ENCODE results near the gene KRTAP5-8. TPM values are rescaled to one million over a fixed set of nuclear protein-coding genes. Genes with fewer than 3 reads are reported as not detected.
"Not testable (repeated sequence)": the region's sequence is repeated elsewhere in the genome, so short reads cannot be mapped to it uniquely, and the experiment has no call there.

KRTAP5-8 gene
- total and polyA plus RNA-seq, 2 donors (not counting 3 experiments of a cell fraction or from before 2014, with no cell fraction given), result 0.17 TPM; not detected in 1

DNA sequence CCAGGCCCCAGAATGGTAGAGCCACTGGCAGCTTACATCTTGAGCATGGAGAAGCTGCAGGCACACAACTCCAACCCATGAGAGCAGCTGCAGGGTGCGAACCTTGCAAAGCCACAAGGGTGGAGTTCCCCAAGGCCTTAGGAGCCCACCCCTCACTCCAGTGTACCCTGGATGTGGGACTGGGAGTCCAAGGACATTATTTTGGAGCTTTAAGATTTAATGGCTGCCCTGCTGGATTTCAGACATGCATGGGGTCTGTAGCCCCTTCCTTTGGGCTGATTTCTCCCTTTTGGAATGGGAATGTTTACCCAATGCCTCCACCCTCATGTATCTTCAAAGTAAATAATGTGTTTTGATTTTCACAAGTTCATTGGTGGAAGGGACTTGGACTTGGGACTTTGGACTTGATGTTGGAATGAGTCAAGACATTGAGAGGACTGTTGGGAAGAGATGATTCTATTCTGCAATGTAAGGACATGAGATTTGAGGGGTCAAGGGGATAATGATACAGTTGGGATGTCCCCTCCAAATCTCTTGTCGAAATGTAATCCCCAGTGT is 11.8 kb upstream of the KRTAP5-8 start:
- H2AFZ ChIP-seq (ENCODE audit: low read depth, low read length), result no peak overlapping the region
- POLR2A ChIA-PET, result no interaction called here
- dilution Hi-C loops (cut with MboI; ENCODE audit: extremely low pct_ligation_motif_present, low sequenced_read_pairs), result no loop called here
- H3K27ac ChIP-seq (ENCODE audit: insufficient read depth, low read depth, low read length), result no peak overlapping the region
- CTCF ChIA-PET, result interaction anchor here (1.3 kb wide), 2 partner anchors 20 to 37 kb away, joined by 3 read pairs; no protein-coding TSS in a partner anchor
- DNase-seq (ENCODE audit: low read depth, low spot score) (no peak), FAIRE-seq (no peak)
- H3K79me2 ChIP-seq (ENCODE audit: control insufficient read depth, insufficient read depth, low read length), result no peaks in the 10 kb centered on the region
- H4K20me1 ChIP-seq (replicated peaks; ENCODE audit: control insufficient read depth, extremely low read depth, insufficient read depth, low read length), result no peaks in the 10 kb centered on the region
- no peaks in the 10 kb centered on the region for H3K9me1 ChIP-seq (replicated peaks; ENCODE audit: control insufficient read depth, extremely low read depth, insufficient read depth, low read length)
- H3K27me3 ChIP-seq (ENCODE audit: control insufficient read depth in 2 of 2, insufficient read depth in 2 of 2, low read length in 2 of 2), result no peaks in the 10 kb centered on the region
- H3K4me1 ChIP-seq (ENCODE audit: control insufficient read depth, extremely low read depth, insufficient read depth, low read length), result no peaks in the 10 kb centered on the region
- no TSS peak for BruUV-seq (replicated peaks)
- no peak overlapping the region for H3K4me2 ChIP-seq (ENCODE audit: insufficient read depth, low read length)
- intact Hi-C loops (cut with micrococcal nuclease), result no loop called here
- H3K4me3 ChIP-seq (replicated peaks in 1 of 3; ENCODE audit: insufficient read depth in 1 of 3, low read depth in 1 of 3, low read length in 3 of 3), result no peak overlapping the region
- H3K9ac ChIP-seq (replicated peaks; ENCODE audit: extremely low read depth, insufficient read depth, low read length), result no peak overlapping the region
- no peaks in the 10 kb centered on the region for H3K36me3 ChIP-seq (ENCODE audit: control insufficient read depth in 2 of 2, extremely low read depth in 1 of 2, insufficient read depth in 2 of 2, low read length in 2 of 2)
- no peaks in the 10 kb centered on the region for H3K9me3 ChIP-seq (replicated peaks; ENCODE audit: control insufficient read depth, insufficient read depth, low read length)
- TF ChIP-seq POLR2A (IDR thresholded peaks at IDR 0.05; ENCODE audit: low read depth, low read length) (no peak), MYC (IDR thresholded peaks at IDR 0.05; ENCODE audit: low read depth, low read length) (no peak), GATA2 (IDR thresholded peaks at IDR 0.05; ENCODE audit: insufficient read depth, insufficient read length, low read depth, low read length) (no peak), FOS (IDR thresholded peaks at IDR 0.05; ENCODE audit: borderline replicate concordance, insufficient read depth, low read length) (no peak), JUN (IDR thresholded peaks at IDR 0.05; ENCODE audit: borderline replicate concordance, insufficient read depth, insufficient read length, low read depth) (no peak), POLR2AphosphoS5 (IDR thresholded peaks at IDR 0.05; ENCODE audit: insufficient read depth, low read depth, low read length) (no peak), EZH2 (IDR thresholded peaks at IDR 0.05; ENCODE audit: borderline replicate concordance, low read depth, low read length, severe bottlenecking) (no peak)
- TF ChIP-seq, protein P1, sequence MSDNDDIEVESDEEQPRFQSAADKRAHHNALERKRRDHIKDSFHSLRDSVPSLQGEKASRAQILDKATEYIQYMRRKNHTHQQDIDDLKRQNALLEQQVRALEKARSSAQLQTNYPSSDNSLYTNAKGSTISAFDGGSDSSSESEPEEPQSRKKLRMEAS (IDR thresholded peaks at IDR 0.05; ENCODE audit: insufficient read depth, insufficient read length), result no peak
- TF ChIP-seq, protein P2, sequence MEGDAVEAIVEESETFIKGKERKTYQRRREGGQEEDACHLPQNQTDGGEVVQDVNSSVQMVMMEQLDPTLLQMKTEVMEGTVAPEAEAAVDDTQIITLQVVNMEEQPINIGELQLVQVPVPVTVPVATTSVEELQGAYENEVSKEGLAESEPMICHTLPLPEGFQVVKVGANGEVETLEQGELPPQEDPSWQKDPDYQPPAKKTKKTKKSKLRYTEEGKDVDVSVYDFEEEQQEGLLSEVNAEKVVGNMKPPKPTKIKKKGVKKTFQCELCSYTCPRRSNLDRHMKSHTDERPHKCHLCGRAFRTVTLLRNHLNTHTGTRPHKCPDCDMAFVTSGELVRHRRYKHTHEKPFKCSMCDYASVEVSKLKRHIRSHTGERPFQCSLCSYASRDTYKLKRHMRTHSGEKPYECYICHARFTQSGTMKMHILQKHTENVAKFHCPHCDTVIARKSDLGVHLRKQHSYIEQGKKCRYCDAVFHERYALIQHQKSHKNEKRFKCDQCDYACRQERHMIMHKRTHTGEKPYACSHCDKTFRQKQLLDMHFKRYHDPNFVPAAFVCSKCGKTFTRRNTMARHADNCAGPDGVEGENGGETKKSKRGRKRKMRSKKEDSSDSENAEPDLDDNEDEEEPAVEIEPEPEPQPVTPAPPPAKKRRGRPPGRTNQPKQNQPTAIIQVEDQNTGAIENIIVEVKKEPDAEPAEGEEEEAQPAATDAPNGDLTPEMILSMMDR (IDR thresholded peaks at IDR 0.05; ENCODE audit: extremely low read depth in 1 of 2, insufficient read depth in 1 of 2, low read depth in 1 of 2, low read length in 2 of 2), result no peak

DNA sequence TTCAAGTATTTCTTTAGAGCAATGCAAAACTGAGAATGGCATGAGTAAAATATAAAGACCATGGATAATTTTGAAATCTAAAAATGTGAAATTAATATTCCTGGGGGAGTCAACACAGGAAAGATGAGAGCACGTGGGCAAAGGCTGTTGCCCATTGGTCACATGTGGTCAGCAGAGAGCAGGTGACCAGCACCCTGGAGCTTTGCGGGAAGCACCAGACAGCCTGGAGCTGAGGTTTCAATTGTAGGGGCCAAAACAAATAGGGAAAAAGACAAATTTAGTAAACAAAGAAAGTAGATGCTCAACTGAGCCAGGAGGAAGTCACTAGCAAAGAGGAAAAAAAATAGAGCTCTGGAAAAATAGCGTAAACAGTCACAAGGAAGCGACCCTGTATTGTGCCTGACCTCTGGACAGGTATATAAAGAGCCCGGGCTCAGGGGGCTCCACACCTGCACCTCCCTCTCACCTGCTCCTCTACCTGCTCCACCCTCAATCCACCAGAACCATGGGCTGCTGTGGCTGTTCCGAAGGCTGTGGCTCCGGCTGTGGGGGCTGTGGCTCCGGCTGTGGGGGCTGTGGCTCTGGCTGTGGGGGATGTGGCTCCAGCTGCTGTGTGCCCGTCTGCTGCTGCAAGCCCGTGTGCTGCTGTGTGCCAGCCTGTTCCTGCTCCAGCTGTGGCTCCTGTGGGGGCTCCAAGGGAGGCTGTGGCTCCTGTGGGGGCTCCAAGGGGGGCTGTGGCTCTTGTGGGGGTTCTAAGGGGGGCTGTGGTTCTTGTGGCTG is 10.8 kb upstream of the KRTAP5-8 start, which contains the start of gene KRTAP5-7:
KRTAP5-7 (plus strand) TSS at position 472 of the 780 bp plus-strand sequence; CDS start at position 506, 34 bp downstream.
- FAIRE-seq; H3K4me1 ChIP-seq (ENCODE audit: control insufficient read depth, extremely low read depth, insufficient read depth, low read length); H3K9ac ChIP-seq (replicated peaks; ENCODE audit: extremely low read depth, insufficient read depth, low read length); H3K9me1 ChIP-seq (replicated peaks; ENCODE audit: control insufficient read depth, extremely low read depth, insufficient read depth, low read length); DNase-seq (ENCODE audit: low read depth, low spot score); H3K27me3 ChIP-seq (ENCODE audit: control insufficient read depth in 2 of 2, insufficient read depth in 2 of 2, low read length in 2 of 2); H3K36me3 ChIP-seq (ENCODE audit: control insufficient read depth in 2 of 2, extremely low read depth in 1 of 2, insufficient read depth in 2 of 2, low read length in 2 of 2); dilution Hi-C loops (cut with MboI; ENCODE audit: extremely low pct_ligation_motif_present, low sequenced_read_pairs); H3K4me2 ChIP-seq (ENCODE audit: insufficient read depth, low read length); H3K9me3 ChIP-seq (replicated peaks; ENCODE audit: control insufficient read depth, insufficient read depth, low read length); H2AFZ ChIP-seq (ENCODE audit: low read depth, low read length); H4K20me1 ChIP-seq (replicated peaks; ENCODE audit: control insufficient read depth, extremely low read depth, insufficient read depth, low read length); BruUV-seq (replicated peaks); H3K27ac ChIP-seq (ENCODE audit: insufficient read depth, low read depth, low read length); H3K4me3 ChIP-seq (replicated peaks in 1 of 3; ENCODE audit: insufficient read depth in 1 of 3, low read depth in 1 of 3, low read length in 3 of 3); POLR2A ChIA-PET; intact Hi-C loops (cut with micrococcal nuclease); H3K79me2 ChIP-seq (ENCODE audit: control insufficient read depth, insufficient read depth, low read length): not testable (repeated sequence)
- CTCF ChIA-PET, result interaction anchor here (1.3 kb wide), 1 partner anchor 21 kb away, joined by 3 read pairs; no protein-coding TSS in a partner anchor
